GM21447 (cell line): ENCODE measurements around the gene SPRY2.
A peak's percentile ranks its signal among the peaks of the same experiment; 100 is the strongest.
"Not testable (repeated sequence)": the region's sequence is repeated elsewhere in the genome, so short reads cannot be mapped to it uniquely, and the experiment has no call there.

Source experiments
- ATAC-seq: cut with Tn5 transposase; IDR thresholded peaks from one replicate; pipeline ENCODE4 v1.9.1; 2021; ENCODE audit not compliant: unreplicated experiment

SPRY2 gene

GRCh38 chr13:80355496-80356094 lies 14.7 kb upstream of the SPRY2 start:
- not testable (repeated sequence) for ATAC-seq

GRCh38 chr13:80348750-80349149 lies 7.8 kb upstream of the SPRY2 start:
- no peak for ATAC-seq

- no peak for ATAC-seq
Measured at GRCh38 chr13:80348314-80348713, 7.4 kb upstream of the SPRY2 start.

GRCh38 chr13:80345771-80346510 lies 5.0 kb upstream of the SPRY2 start:
- no peak for ATAC-seq

GRCh38 chr13:80344032-80344431 lies 3.1 kb upstream of the SPRY2 start:
- ATAC-seq = not testable (repeated sequence)

GRCh38 chr13:80342471-80343371 lies 1.8 kb upstream of the SPRY2 start:
- ATAC-seq = peak; percentile 47

GRCh38 chr13:80341756-80342370 lies 937 bp upstream of the SPRY2 start:
- no peak for ATAC-seq

- peak; percentile 24 for ATAC-seq
Measured at GRCh38 chr13:80340651-80341100, 250 bp downstream of the SPRY2 start.

GRCh38 chr13:80339912-80340650 lies 845 bp downstream of the SPRY2 start:
- ATAC-seq = peak; percentile 37

- no peak for ATAC-seq
Measured at GRCh38 chr13:80339563-80339911, 1.4 kb downstream of the SPRY2 start.

GRCh38 chr13:80338781-80339562 lies 2.0 kb downstream of the SPRY2 start:
- ATAC-seq = no peak

GRCh38 chr13:80337288-80338081 lies 3.4 kb downstream of the SPRY2 start:
- no peak for ATAC-seq

GRCh38 chr13:80336776-80337287 lies 4.1 kb downstream of the SPRY2 start:
- ATAC-seq = no peak

- no peak for ATAC-seq
Measured at GRCh38 chr13:80336370-80336769, 4.6 kb downstream of the SPRY2 start.

- no peak for ATAC-seq
Measured at GRCh38 chr13:80334597-80335260, 6.2 kb downstream of the SPRY2 start.

GRCh38 chr13:80331984-80332383 lies 8.9 kb downstream of the SPRY2 start:
- no peak for ATAC-seq

GRCh38 chr13:80329250-80329649 lies 11.7 kb downstream of the SPRY2 start:
- no peak for ATAC-seq

GRCh38 chr13:80319004-80319403 lies 21.9 kb downstream of the SPRY2 start:
- no peak for ATAC-seq
